ENCODE measurements around the gene DPYD.

Gene DPYD

GRCh38 chr1:97091679-97092078, 829.2 kb downstream of the DPYD start:
- no peak for DNase-seq (ENCODE audit: low spot score)

- DNase-seq (ENCODE audit: low spot score) = no peak
Observed at GRCh38 chr1:97091263-97091662, 829.6 kb downstream of the DPYD start.

- DNase-seq (ENCODE audit: low spot score) = no peak
Observed at GRCh38 chr1:97090725-97091124, 830.1 kb downstream of the DPYD start.

GRCh38 chr1:97089173-97089572, 831.7 kb downstream of the DPYD start:
- no peak for DNase-seq (ENCODE audit: low spot score)

GRCh38 chr1:97088391-97088790, 832.4 kb downstream of the DPYD start:
- no peak for DNase-seq (ENCODE audit: low spot score)

GRCh38 chr1:97084546-97084945, 836.3 kb downstream of the DPYD start:
- no peak for DNase-seq (ENCODE audit: low spot score)

GRCh38 chr1:97082160-97082848, 838.5 kb downstream of the DPYD start:
- DNase-seq (ENCODE audit: low spot score) = no peak

- no peak for DNase-seq (ENCODE audit: low spot score)
Observed at GRCh38 chr1:97078872-97079271, 842.0 kb downstream of the DPYD start.

- DNase-seq (ENCODE audit: low spot score) = no peak
Observed at GRCh38 chr1:97077221-97077620, 843.6 kb downstream of the DPYD start.

GRCh38 chr1:97074771-97075170, 846.1 kb downstream of the DPYD start:
- no peak for DNase-seq (ENCODE audit: low spot score)

GRCh38 chr1:97073936-97074335, 846.9 kb downstream of the DPYD start:
- DNase-seq (ENCODE audit: low spot score) = no peak

GRCh38 chr1:97073169-97073568, 847.7 kb downstream of the DPYD start:
- DNase-seq (ENCODE audit: low spot score) = no peak

GRCh38 chr1:97071173-97071572, 849.7 kb downstream of the DPYD start:
- DNase-seq (ENCODE audit: low spot score) = no peak

- no peak for DNase-seq (ENCODE audit: low spot score)
Observed at GRCh38 chr1:97070376-97070775, 850.5 kb downstream of the DPYD start.

GRCh38 chr1:97069312-97069711, 851.5 kb downstream of the DPYD start:
- no peak for DNase-seq (ENCODE audit: low spot score)

- DNase-seq (ENCODE audit: low spot score) = no peak
Observed at GRCh38 chr1:97066860-97067259, 854.0 kb downstream of the DPYD start.

GRCh38 chr1:97063532-97063931, 857.3 kb downstream of the DPYD start:
- DNase-seq (ENCODE audit: low spot score) = no peak

- no peak for DNase-seq (ENCODE audit: low spot score)
Observed at GRCh38 chr1:97061604-97062003, 859.2 kb downstream of the DPYD start.

- DNase-seq (ENCODE audit: low spot score) = no peak
Observed at GRCh38 chr1:97056386-97056785, 864.4 kb downstream of the DPYD start.

GRCh38 chr1:97053268-97053667, 867.6 kb downstream of the DPYD start:
- no peak for DNase-seq (ENCODE audit: low spot score)

GRCh38 chr1:97051823-97052222, 869.0 kb downstream of the DPYD start:
- DNase-seq (ENCODE audit: low spot score) = no peak

- DNase-seq (ENCODE audit: low spot score) = no peak
Observed at GRCh38 chr1:97050506-97050905, 870.3 kb downstream of the DPYD start.

GRCh38 chr1:97047421-97047793, 873.4 kb downstream of the DPYD start:
- DNase-seq (ENCODE audit: low spot score) = no peak

GRCh38 chr1:97046765-97047420, 873.9 kb downstream of the DPYD start:
- DNase-seq (ENCODE audit: low spot score) = no peak
